HG02970 (cell line): Measurements from ENCODE around the gene CBLN4.

ENCODE experiments used
- ATAC-seq: cut with Tn5 transposase; IDR thresholded peaks from one replicate; pipeline ENCODE4 v1.9.1; 2021; ENCODE audit warnings: mild to moderate bottlenecking, moderate library complexity, moderate number of reproducible peaks; ENCODE audit not compliant: unreplicated experiment, low FRiP score

Gene CBLN4

GRCh38 chr20:56005389-56005715, at the start of gene CBLN4:
TSS of gene CBLN4 (minus strand) at chr20:56005519. CDS start at chr20:56004171, 1,348 bp downstream.
- ATAC-seq: no peak

- no peak for ATAC-seq
These were observed 37.9 kb upstream of the CBLN4 start for GRCh38 chr20:56043227-56043626.

- no peak for ATAC-seq
These were observed 26.9 kb upstream of the CBLN4 start for GRCh38 chr20:56032251-56032650.

- ATAC-seq: no peak
These were observed 13.4 kb upstream of the CBLN4 start for GRCh38 chr20:56018716-56019115.

GRCh38 chr20:56018194-56018593, 12.9 kb upstream of the CBLN4 start:
- no peak for ATAC-seq

- ATAC-seq: no peak
These were observed 12.2 kb upstream of the CBLN4 start for GRCh38 chr20:56017560-56017959.

- no peak for ATAC-seq
These were observed 9.7 kb upstream of the CBLN4 start for GRCh38 chr20:56014998-56015397.

GRCh38 chr20:56014151-56014550, 8.8 kb upstream of the CBLN4 start:
- no peak for ATAC-seq

GRCh38 chr20:56004611-56005388, 519 bp downstream of the CBLN4 start:
- no peak for ATAC-seq

- ATAC-seq: no peak
These were observed 1.3 kb downstream of the CBLN4 start for GRCh38 chr20:56004007-56004406.

GRCh38 chr20:56002908-56003800, 2.2 kb downstream of the CBLN4 start:
- ATAC-seq: no peak

- no peak for ATAC-seq
These were observed 3.4 kb downstream of the CBLN4 start for GRCh38 chr20:56001890-56002289.

GRCh38 chr20:56001106-56001785, 4.1 kb downstream of the CBLN4 start:
- no peak for ATAC-seq

GRCh38 chr20:55978550-55978949, 26.8 kb downstream of the CBLN4 start:
- ATAC-seq: no peak

GRCh38 chr20:55977690-55978459, 27.4 kb downstream of the CBLN4 start:
- ATAC-seq: no peak

- no peak for ATAC-seq
These were observed 30.7 kb downstream of the CBLN4 start for GRCh38 chr20:55974491-55975202.

GRCh38 chr20:55964790-55965189, 40.5 kb downstream of the CBLN4 start:
- ATAC-seq: no peak

GRCh38 chr20:55961376-55962330, 43.7 kb downstream of the CBLN4 start:
- no peak for ATAC-seq

GRCh38 chr20:55953201-55953600, 52.1 kb downstream of the CBLN4 start:
- no peak for ATAC-seq
